SHP77 treated with DMSO at 0.1 percent for 48 hours (cell line): ENCODE measurements around the gene CRISPLD2.
A peak's percentile ranks its signal among the peaks of the same experiment; 100 is the strongest.
"Not testable (repeated sequence)": the region's sequence is repeated elsewhere in the genome, so short reads cannot be mapped to it uniquely, and the experiment has no call there.

Source experiments
- DNase-seq: peaks from one replicate; lab custom pipeline; 2025; lab: John Stamatoyannopoulos, UW

Gene CRISPLD2

GRCh38 chr16:84930298-84931106 lies 110.7 kb downstream of the CRISPLD2 start:
- no peak for DNase-seq

- no peak for DNase-seq
These were observed 111.3 kb downstream of the CRISPLD2 start for GRCh38 chr16:84931107-84931494.

GRCh38 chr16:84931506-84931905 lies 111.7 kb downstream of the CRISPLD2 start:
- no peak for DNase-seq

GRCh38 chr16:84932681-84933080 lies 112.9 kb downstream of the CRISPLD2 start:
- peak; percentile 69 for DNase-seq

GRCh38 chr16:84933774-84934631 lies 114.2 kb downstream of the CRISPLD2 start:
- DNase-seq = no peak

- DNase-seq = no peak
These were observed 117.6 kb downstream of the CRISPLD2 start for GRCh38 chr16:84937196-84938005.

GRCh38 chr16:84938616-84939015 lies 118.8 kb downstream of the CRISPLD2 start:
- not testable (repeated sequence) for DNase-seq

GRCh38 chr16:84940670-84941551 lies 121.1 kb downstream of the CRISPLD2 start:
- DNase-seq = no peak

GRCh38 chr16:84941921-84942320 lies 122.1 kb downstream of the CRISPLD2 start:
- no peak for DNase-seq

GRCh38 chr16:84942786-84943185 lies 123.0 kb downstream of the CRISPLD2 start:
- DNase-seq = no peak

GRCh38 chr16:84943620-84944019 lies 123.8 kb downstream of the CRISPLD2 start:
- no peak for DNase-seq

GRCh38 chr16:84947022-84947421 lies 127.2 kb downstream of the CRISPLD2 start:
- DNase-seq = no peak

- no peak for DNase-seq
These were observed 128.4 kb downstream of the CRISPLD2 start for GRCh38 chr16:84947996-84948850.

- DNase-seq = no peak
These were observed 129.2 kb downstream of the CRISPLD2 start for GRCh38 chr16:84948851-84949610.

- no peak for DNase-seq
These were observed 130.1 kb downstream of the CRISPLD2 start for GRCh38 chr16:84949772-84950436.

GRCh38 chr16:84950906-84951305 lies 131.1 kb downstream of the CRISPLD2 start:
- peak; percentile 68 for DNase-seq

GRCh38 chr16:84952335-84953189 lies 132.8 kb downstream of the CRISPLD2 start:
- DNase-seq = peak; percentile 80

- no peak for DNase-seq
These were observed 133.5 kb downstream of the CRISPLD2 start for GRCh38 chr16:84953190-84953746.
